T-helper 1 cell treated with Interleukin-12 subunit alpha and Interleukin-12 subunit beta and Interleukin-4 antibody, amounts not matched to agents 30 μg/mL and 1 μg/mL, for 36 hours (primary cell): ENCODE data around the gene PHAF1.

ENCODE experiments used
- H3K27ac Mint-ChIP-seq: one replicate; pipeline ENCODE4 v1.8.0; 2021; ENCODE audit warnings: mild to moderate bottlenecking, mixed read lengths
- H3K27me3 Mint-ChIP-seq: one replicate; pipeline ENCODE4 v1.8.0; 2021; ENCODE audit warnings: low read depth, mixed read lengths
- H3K36me3 Mint-ChIP-seq: one replicate; pipeline ENCODE4 v1.8.0; 2021; ENCODE audit warnings: low read depth, mixed read lengths
- H3K4me1 Mint-ChIP-seq: one replicate; pipeline ENCODE4 v1.8.0; 2021; ENCODE audit warnings: low read depth, mixed read lengths
- H3K4me3 Mint-ChIP-seq: one replicate; pipeline ENCODE4 v1.8.0; 2021; ENCODE audit warnings: mild to moderate bottlenecking, moderate library complexity, mixed read lengths
- H3K9me3 Mint-ChIP-seq: one replicate; pipeline ENCODE4 v1.8.0; 2021; ENCODE audit warnings: mixed read lengths

PHAF1 gene

DNA sequence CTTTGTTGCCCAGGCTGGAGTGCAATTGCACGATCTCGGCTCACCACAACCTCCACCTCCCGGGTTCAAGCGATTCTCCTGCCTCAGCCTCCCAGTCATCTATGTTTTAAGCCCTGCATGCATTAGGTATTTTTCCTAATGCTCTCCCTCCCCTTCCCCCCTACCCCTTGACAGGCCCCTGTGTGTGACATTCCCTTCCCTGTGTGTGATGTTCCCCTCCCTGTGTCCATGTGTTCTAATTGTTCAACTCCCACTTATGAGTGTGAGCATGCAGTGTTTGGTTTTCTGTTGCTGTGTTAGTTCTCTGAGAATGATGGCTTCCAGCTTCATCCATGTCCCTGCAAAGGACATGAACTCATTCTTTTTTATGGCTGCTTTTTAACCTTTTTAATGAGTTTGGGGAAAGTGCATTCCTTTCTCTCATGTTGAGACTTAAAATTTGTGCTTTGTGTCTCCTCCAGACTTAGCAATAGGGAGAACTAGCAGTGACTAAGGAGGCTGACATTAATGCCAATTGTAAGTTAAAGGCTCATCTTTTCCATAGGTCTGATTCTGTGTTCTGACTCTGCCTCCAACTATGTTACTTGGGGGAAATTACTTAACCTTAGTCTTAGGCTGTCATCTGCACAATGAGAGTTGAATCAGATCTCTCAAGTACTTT is 17.7 kb upstream of the PHAF1 start:
- peaks cover 18% of the 10 kb centered on the region for H3K36me3 Mint-ChIP-seq
- no peaks in the 10 kb centered on the region for H3K9me3 Mint-ChIP-seq
- H3K27me3 Mint-ChIP-seq = no peaks in the 10 kb centered on the region
- peak overlapping the region; percentile 59 for H3K27ac Mint-ChIP-seq
- H3K4me1 Mint-ChIP-seq = peaks cover 3% of the 10 kb centered on the region
- H3K4me3 Mint-ChIP-seq = no peak overlapping the region

DNA sequence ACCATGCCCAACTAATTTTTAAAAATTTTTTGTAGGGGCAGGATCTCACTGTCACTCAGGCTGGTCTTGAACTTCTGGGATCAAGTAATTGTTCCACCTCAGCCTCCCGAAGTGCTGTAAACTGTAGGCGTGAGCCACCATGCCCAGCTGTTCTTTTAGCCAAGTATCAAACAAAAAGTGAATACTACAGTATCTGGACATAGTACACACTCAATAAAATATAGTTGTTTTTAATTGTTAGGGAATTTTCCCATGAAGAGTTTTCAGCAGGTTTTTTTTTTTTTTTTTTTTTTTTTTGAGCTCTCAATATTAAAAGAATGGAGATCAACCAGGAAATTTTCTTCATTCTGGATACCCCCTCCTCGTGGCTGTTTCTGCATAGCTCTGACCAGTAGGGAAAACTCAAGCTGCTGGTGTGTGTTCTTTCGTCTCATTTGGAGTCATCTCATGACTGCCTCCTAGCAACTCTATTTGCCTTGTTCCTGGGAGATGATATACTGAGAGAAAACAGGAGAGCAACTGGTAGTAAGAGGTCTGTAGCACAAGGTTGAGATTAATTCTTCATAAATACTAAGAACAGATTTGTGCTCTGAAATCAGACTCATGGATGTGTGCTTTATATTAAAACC is 16.5 kb upstream of the PHAF1 start:
- H3K27ac Mint-ChIP-seq = no peak overlapping the region
- no peak overlapping the region for H3K4me3 Mint-ChIP-seq
- H3K4me1 Mint-ChIP-seq = peaks cover 3% of the 10 kb centered on the region
- H3K9me3 Mint-ChIP-seq = no peaks in the 10 kb centered on the region
- peaks cover 15% of the 10 kb centered on the region for H3K36me3 Mint-ChIP-seq
- no peaks in the 10 kb centered on the region for H3K27me3 Mint-ChIP-seq

DNA sequence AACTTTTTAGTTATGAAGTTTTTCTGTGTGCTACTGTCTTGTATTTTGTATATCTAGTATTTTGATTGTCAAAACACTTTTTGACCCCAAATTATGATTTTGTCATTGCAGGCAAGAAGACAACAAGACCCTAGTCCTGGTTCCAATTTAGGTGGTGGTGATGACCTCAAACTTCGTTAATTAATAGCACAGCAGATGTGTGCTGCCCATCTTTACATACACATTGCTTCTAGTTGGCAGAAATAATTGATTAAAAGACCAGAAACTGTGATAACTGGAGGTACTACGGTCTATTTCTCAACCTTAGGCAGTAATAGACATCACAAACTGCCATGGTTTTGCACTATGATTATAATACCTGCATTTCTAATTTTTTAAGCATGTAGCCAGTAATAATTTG is 11.1 kb upstream of the PHAF1 start:
- Mint-ChIP-seq H3K27me3 (no peaks in the 10 kb centered on the region), H3K9me3 (no peaks in the 10 kb centered on the region), H3K36me3 (peaks cover 13% of the 10 kb centered on the region), H3K4me3 (no peak overlapping the region), H3K27ac (no peak overlapping the region), H3K4me1 (peaks cover 10% of the 10 kb centered on the region)

- Mint-ChIP-seq H3K27ac (no peak overlapping the region), H3K9me3 (no peaks in the 10 kb centered on the region), H3K4me1 (peaks cover 10% of the 10 kb centered on the region), H3K4me3 (no peak overlapping the region), H3K27me3 (no peaks in the 10 kb centered on the region), H3K36me3 (peaks cover 9% of the 10 kb centered on the region)
Measured at GRCh38 chr16:67100569-67101310, 9.0 kb upstream of the PHAF1 start.

- H3K36me3 Mint-ChIP-seq = peaks cover 9% of the 10 kb centered on the region
- H3K27ac Mint-ChIP-seq = no peak overlapping the region
- no peaks in the 10 kb centered on the region for H3K27me3 Mint-ChIP-seq
- no peaks in the 10 kb centered on the region for H3K9me3 Mint-ChIP-seq
- no peak overlapping the region for H3K4me3 Mint-ChIP-seq
- H3K4me1 Mint-ChIP-seq = peaks cover 10% of the 10 kb centered on the region
Measured at GRCh38 chr16:67101311-67102082, 8.2 kb upstream of the PHAF1 start.

GRCh38 chr16:67104061-67104460 is 5.7 kb upstream of the PHAF1 start:
- Mint-ChIP-seq H3K27ac (no peak overlapping the region), H3K36me3 (peaks cover 9% of the 10 kb centered on the region)

GRCh38 chr16:67104845-67105244 is 4.9 kb upstream of the PHAF1 start:
- Mint-ChIP-seq H3K9me3 (no peaks in the 10 kb centered on the region), H3K27me3 (no peaks in the 10 kb centered on the region), H3K4me3 (no peak overlapping the region), H3K27ac (no peak overlapping the region), H3K4me1 (peaks cover 14% of the 10 kb centered on the region), H3K36me3 (peaks cover 5% of the 10 kb centered on the region)

More at GRCh38 chr16:67104061-67104460, 5.7 kb upstream of the PHAF1 start:
- H3K9me3 Mint-ChIP-seq = no peaks in the 10 kb centered on the region
- no peak overlapping the region for H3K4me3 Mint-ChIP-seq
- H3K27me3 Mint-ChIP-seq = no peaks in the 10 kb centered on the region
- H3K4me1 Mint-ChIP-seq = peaks cover 10% of the 10 kb centered on the region

GRCh38 chr16:67105246-67105645 is 4.5 kb upstream of the PHAF1 start:
- H3K27ac Mint-ChIP-seq = no peak overlapping the region
- H3K4me1 Mint-ChIP-seq = peaks cover 15% of the 10 kb centered on the region
- peaks cover 5% of the 10 kb centered on the region for H3K36me3 Mint-ChIP-seq
- no peaks in the 10 kb centered on the region for H3K9me3 Mint-ChIP-seq
- H3K4me3 Mint-ChIP-seq = no peak overlapping the region
- H3K27me3 Mint-ChIP-seq = no peaks in the 10 kb centered on the region

DNA sequence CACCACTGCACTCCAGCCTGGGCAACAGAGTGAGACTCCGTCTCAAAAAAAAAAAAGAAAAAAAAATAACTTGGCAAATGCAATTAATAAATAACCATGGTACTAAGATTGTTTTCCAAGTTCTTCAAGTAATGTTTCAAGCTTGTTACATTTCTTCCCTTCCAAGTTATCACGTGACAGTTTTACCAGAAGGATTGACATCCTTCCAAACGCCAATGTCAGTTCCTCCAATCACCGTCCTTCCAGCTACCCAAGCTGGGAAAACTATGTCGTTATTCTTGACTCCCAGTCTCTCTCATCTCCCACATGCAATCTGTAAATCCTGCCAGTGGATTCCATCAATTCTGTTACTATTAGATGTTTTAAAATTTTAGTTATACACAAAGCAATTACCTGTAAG is 3.9 kb upstream of the PHAF1 start:
- Mint-ChIP-seq H3K27ac (peak overlapping the region; percentile 12), H3K36me3 (peaks cover 5% of the 10 kb centered on the region), H3K4me3 (no peak overlapping the region), H3K27me3 (no peaks in the 10 kb centered on the region), H3K9me3 (no peaks in the 10 kb centered on the region), H3K4me1 (peaks cover 14% of the 10 kb centered on the region)

GRCh38 chr16:67108489-67108888 is 1.3 kb upstream of the PHAF1 start:
- Mint-ChIP-seq H3K4me1 (peaks cover 27% of the 10 kb centered on the region), H3K27ac (no peak overlapping the region), H3K36me3 (peaks cover 8% of the 10 kb centered on the region), H3K27me3 (no peaks in the 10 kb centered on the region), H3K4me3 (no peak overlapping the region), H3K9me3 (no peaks in the 10 kb centered on the region)

DNA sequence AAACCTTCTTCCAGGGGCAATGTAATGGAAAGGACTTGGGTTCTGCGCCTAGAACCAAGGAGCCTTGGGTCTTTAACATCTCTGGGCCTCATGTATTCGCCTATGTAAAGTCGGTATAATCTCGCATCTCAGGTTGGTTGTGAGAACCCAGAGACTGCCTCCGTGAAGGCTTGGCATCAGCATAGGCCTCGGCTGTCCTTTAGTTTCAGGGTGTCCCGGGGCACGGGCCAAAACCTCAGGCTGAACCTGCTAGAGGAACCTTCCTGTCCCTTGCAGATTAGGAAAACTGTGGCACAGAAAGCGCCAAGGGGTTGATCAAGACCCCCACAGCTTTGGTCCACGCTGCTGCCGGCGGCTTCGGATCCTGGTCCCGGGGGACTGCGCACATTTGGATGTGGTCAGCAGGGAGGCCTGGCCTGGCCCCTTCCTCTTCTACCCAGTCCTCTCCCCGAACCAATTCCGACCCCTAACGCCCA is 772 bp upstream of the PHAF1 start:
- Mint-ChIP-seq H3K4me3 (peak overlapping the region; percentile 95), H3K4me1 (peaks cover 27% of the 10 kb centered on the region), H3K27ac (peak overlapping the region; percentile 74), H3K27me3 (no peaks in the 10 kb centered on the region), H3K9me3 (no peaks in the 10 kb centered on the region), H3K36me3 (peaks cover 8% of the 10 kb centered on the region)

- Mint-ChIP-seq H3K27me3 (no peaks in the 10 kb centered on the region), H3K36me3 (peaks cover 8% of the 10 kb centered on the region), H3K4me1 (peaks cover 29% of the 10 kb centered on the region), H3K4me3 (no peak overlapping the region), H3K27ac (no peak overlapping the region), H3K9me3 (no peaks in the 10 kb centered on the region)
Measured at GRCh38 chr16:67111951-67112444, 2.3 kb downstream of the PHAF1 start.

DNA sequence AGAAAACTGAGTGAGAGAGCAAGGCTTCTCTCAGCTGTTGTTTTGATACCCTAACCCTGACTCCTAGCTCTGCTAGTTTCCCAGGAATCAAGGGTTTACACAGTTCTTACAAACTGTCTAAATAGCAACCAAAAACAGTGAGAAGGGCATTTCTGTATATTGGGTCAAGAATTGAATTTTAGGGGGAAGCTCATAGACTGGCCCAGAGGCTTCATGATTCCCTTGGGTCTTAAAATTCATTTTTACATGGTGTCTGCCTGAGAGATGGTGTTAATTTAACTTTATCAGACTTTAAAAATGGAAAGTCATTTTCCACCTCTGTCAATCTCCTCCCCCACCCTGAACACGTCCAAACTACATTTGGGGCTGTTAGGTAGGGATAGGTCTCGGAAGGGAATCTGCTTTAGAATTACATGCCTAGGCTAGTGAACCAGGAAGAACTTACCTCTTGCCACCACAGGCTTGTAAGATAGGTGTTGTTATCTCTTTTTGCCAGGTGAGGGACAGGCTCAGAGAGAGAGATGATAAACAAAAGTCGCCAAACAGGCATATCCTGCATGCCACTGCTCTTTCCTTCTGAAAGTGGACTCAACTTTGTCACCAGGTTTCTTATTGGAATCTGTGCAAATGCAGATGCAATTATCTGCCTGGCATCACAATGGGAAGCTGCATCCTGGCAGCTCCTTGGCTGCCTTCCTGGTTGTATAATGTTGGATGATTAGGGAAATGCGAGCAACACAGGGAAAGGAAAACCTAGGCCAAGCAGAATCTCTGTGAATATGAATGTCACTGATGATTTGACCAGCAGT is 3.1 kb downstream of the PHAF1 start:
- Mint-ChIP-seq H3K27ac (no peak overlapping the region), H3K27me3 (no peaks in the 10 kb centered on the region), H3K9me3 (no peaks in the 10 kb centered on the region), H3K4me1 (peaks cover 29% of the 10 kb centered on the region), H3K36me3 (peaks cover 8% of the 10 kb centered on the region), H3K4me3 (no peak overlapping the region)
